Transverse colon (tissue), 4 donors: ENCODE results near the gene PCDHGA3. TPM values are rescaled to one million over a fixed set of nuclear protein-coding genes. Genes with fewer than 3 reads are reported as not detected.

Experiments used
- DNase-seq: peaks from one replicate; pipeline ENCODE4 v3.0.0-alpha.2; 2019
- H3K27ac ChIP-seq, 4 donors: fragments of 200-600 bp; sonication (generic); 2 replicates each; pipeline ENCODE4 v1.5.1; 2016 to 2018; ENCODE audit warnings: inconsistent platforms in 4 of 4
- H3K27me3 ChIP-seq: fragments of 200-600 bp; sonication (generic); 2 replicates; pipeline ENCODE4 v1.5.1; 2017; ENCODE audit warnings: inconsistent platforms
- H3K36me3 ChIP-seq, 4 donors: fragments of 200-600 bp; sonication (generic); 2 replicates each; pipeline ENCODE4 v1.5.1; 2017 to 2019; ENCODE audit warnings: inconsistent platforms in 4 of 4
- H3K4me1 ChIP-seq, 4 donors: fragments of 200-600 bp; sonication (generic); 2 replicates each; pipeline ENCODE4 v1.5.1; 2017 to 2020; ENCODE audit warnings: inconsistent platforms in 4 of 4
- H3K4me3 ChIP-seq, 4 donors: fragments of 200-600 bp; sonication (generic); 1 replicate in 1 of 4; 2 replicates in 3 of 4; pipeline versions ENCODE4 v1.5.1 to v1.6.1; 2017 to 2019; ENCODE audit warnings: inconsistent platforms in 4 of 4
- H3K9me3 ChIP-seq, 2 donors: fragments of 200-600 bp; sonication (generic); 2 replicates each; pipeline ENCODE4 v1.5.1; 2017 to 2019; ENCODE audit warnings: inconsistent platforms in 2 of 2
- EP300 ChIP-seq: sonication (generic); formaldehyde crosslinking; IDR thresholded peaks from one replicate; pipeline ENCODE4 v1.6.1; 2017; ENCODE audit warnings: antibody characterized with exemption, low read depth
- POLR2A ChIP-seq: fragments of 450-650 bp; IDR thresholded peaks from one replicate; pipeline ENCODE4 v1.6.1; 2016; ENCODE audit warnings: antibody characterized with exemption, mild to moderate bottlenecking, moderate library complexity
- POLR2AphosphoS5 ChIP-seq, 3 donors: sonication (generic); formaldehyde crosslinking; IDR thresholded peaks; one replicate each; pipeline ENCODE4 v1.6.1; 2016; ENCODE audit warnings: antibody characterized with exemption in 3 of 3
- WGBS, 2 donors: methylation state at CpG; one replicate each; pipeline ENCODE4 v1.1.5; 2018; ENCODE audit warnings: low coverage in 1 of 2; 5-methylcytosine and 5-hydroxymethylcytosine counted together
- in situ Hi-C, 4 donors: fragments of 200-750 bp; cut with MboI; loops; one replicate each; pipeline versions ENCODE4 v1.15.0 to v1.15.1; 2017; ENCODE audit warnings: low sequenced_read_pairs in 3 of 4, low pct_ligation_motif_present in 1 of 4, low pct_unique_long_range_greater_than_20kb in 1 of 4
- intact Hi-C: fragments of 100-400 bp; cut with DNase I; formaldehyde crosslinking; loops from one replicate; pipeline ENCODE4 v1.15.1; 2023; ENCODE audit warnings: low total_unique reads
- total RNA-seq, 4 donors: library from RNA; depleted of rRNA; stranded (reverse); fragments of >200 nt; gene quantifications; one replicate each; pipeline ENCODE4 v1.1.0, GENCODE V29; 2016
- TF ChIP-seq, protein P1 (sequence below), 5 experiments: fragments of 200-600 bp in 3 of 5; fragments of 450-650 bp in 2 of 5; sonication (generic) in 3 of 5; IDR thresholded peaks; 1 replicate in 2 of 5; 2 replicates in 3 of 5; pipeline ENCODE4 v1.5.1; 2016 to 2017; ENCODE audit warnings: antibody characterized with exemption in 5 of 5, inconsistent platforms in 3 of 5, mild to moderate bottlenecking in 2 of 5, moderate library complexity in 1 of 5

PCDHGA3 gene
- total RNA-seq, 4 donors from 2014 or later, result 0.55 to 4.9 (median 1.1) TPM

DNA sequence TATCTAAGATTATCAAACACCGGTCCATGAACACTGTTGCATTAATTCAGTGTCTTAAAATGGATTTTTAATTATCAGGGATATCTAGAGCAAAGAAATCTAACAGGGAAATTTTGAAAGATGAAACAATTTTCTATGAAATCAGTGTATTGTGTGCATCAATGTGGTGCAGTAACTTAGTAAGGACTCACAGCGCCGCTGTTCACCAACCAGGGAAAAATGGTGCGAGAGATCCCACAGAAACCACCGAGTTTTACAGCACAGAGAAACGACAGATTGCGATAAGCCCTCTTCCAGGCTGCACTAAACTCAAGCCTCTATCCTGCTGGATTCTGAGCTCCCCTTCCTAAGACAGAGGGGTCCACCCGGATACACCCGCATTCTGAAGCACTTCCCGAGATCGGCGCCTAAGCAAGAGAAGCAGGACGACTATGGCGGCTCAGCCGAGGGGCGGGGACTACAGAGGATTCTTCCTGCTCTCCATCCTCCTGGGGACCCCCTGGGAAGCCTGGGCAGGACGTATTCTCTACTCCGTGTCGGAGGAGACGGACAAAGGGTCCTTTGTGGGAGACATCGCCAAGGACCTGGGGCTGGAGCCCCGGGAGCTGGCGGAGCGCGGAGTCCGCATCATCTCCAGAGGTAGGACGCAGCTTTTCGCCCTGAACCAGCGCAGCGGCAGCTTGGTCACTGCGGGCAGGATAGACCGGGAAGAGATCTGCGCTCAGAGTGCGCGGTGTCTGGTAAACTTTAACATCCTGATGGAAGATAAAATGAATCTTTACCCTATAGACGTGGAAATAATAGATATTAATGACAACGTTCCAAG lies 39.1 kb downstream of the PCDHGA3 start, which contains the start of gene PCDHGA7:
Gene PCDHGA7, plus strand, starts transcription at position 274 of the 826 bp plus-strand sequence. Its CDS starts 158 bp downstream, at position 432.
- H3K36me3 ChIP-seq, result no peaks in the 10 kb centered on the region
- peaks cover 13% of the 10 kb centered on the region for H3K27me3 ChIP-seq
- no peak for TF ChIP-seq EP300
- no peak for TF ChIP-seq POLR2A
- TF ChIP-seq POLR2AphosphoS5 (IDR thresholded peaks at IDR 0.05), result no peak
- TF ChIP-seq, protein P1, sequence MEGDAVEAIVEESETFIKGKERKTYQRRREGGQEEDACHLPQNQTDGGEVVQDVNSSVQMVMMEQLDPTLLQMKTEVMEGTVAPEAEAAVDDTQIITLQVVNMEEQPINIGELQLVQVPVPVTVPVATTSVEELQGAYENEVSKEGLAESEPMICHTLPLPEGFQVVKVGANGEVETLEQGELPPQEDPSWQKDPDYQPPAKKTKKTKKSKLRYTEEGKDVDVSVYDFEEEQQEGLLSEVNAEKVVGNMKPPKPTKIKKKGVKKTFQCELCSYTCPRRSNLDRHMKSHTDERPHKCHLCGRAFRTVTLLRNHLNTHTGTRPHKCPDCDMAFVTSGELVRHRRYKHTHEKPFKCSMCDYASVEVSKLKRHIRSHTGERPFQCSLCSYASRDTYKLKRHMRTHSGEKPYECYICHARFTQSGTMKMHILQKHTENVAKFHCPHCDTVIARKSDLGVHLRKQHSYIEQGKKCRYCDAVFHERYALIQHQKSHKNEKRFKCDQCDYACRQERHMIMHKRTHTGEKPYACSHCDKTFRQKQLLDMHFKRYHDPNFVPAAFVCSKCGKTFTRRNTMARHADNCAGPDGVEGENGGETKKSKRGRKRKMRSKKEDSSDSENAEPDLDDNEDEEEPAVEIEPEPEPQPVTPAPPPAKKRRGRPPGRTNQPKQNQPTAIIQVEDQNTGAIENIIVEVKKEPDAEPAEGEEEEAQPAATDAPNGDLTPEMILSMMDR (IDR thresholded peaks at IDR 0.05), result no peak
- H3K4me3 ChIP-seq, result peak within 1 kb of the TSS in 1 of 4 donors; percentile 21
- H3K4me1 ChIP-seq, result no peaks in the 10 kb centered on the region
- DNase-seq, result no peak
- H3K9me3 ChIP-seq, result peaks cover 54 to 84% of the 10 kb centered on the region in 2 donors
- no peak within 1 kb of the TSS for H3K27ac ChIP-seq
- intact Hi-C loops (no loop called here), in situ Hi-C loops (loop anchor here in 1 of 4 donors (25.0 kb wide), 1 partner anchor 170 kb away; the partner anchor contains the start of genes PCDHB12, PCDHB13 and PCDHB14)
- 9 to 32% methylated on average over 7 to 37 of the region's 37 CpGs for WGBS, 2 donors

DNA sequence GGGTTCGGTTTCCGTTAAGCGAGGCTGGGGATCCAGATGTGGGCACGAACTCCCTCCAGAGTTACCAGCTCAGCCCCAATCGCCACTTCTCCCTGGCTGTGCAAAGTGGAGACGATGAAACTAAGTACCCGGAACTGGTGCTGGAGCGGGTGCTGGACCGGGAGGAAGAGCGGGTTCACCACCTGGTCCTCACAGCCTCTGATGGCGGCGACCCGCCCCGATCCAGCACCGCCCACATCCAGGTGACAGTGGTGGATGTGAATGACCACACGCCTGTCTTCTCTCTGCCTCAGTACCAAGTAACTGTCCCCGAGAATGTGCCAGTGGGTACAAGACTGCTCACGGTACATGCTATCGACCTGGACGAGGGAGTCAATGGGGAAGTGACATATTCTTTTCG lies 39.7 kb downstream of the PCDHGA3 start:
- Histone ChIP-seq H3K36me3 (no peaks in the 10 kb centered on the region), H3K27ac (no peak overlapping the region), H3K4me3 (no peak overlapping the region), H3K9me3 (peaks cover 51 to 79% of the 10 kb centered on the region in 2 donors), H3K4me1 (no peaks in the 10 kb centered on the region), H3K27me3 (peaks cover 13% of the 10 kb centered on the region)
- 50 to 67% methylated on average over 8 to 21 of the region's 21 CpGs for WGBS, 2 donors
- TF ChIP-seq EP300 (no peak), POLR2AphosphoS5 (IDR thresholded peaks at IDR 0.05) (no peak), POLR2A (no peak)
- TF ChIP-seq, protein P1 (IDR thresholded peaks at IDR 0.05), result no peak
- DNase-seq, result no peak
- intact Hi-C loops, result no loop called here
- in situ Hi-C loops, result loop anchor here in 1 of 4 donors (25.0 kb wide), 1 partner anchor 171 kb away; the partner anchor contains the start of genes PCDHB12, PCDHB13 and PCDHB14

- no peak for DNase-seq
- peaks cover 13% of the 10 kb centered on the region for H3K27me3 ChIP-seq
- WGBS, 2 donors, result 70 to 76% methylated on average over 2 to 42 of the region's 43 CpGs
- intact Hi-C loops (no loop called here), in situ Hi-C loops (loop anchor here in 1 of 4 donors (25.0 kb wide), 1 partner anchor 172 kb away; the partner anchor contains the start of genes PCDHB12, PCDHB13 and PCDHB14)
- no peaks in the 10 kb centered on the region for H3K4me1 ChIP-seq
- H3K36me3 ChIP-seq, result no peaks in the 10 kb centered on the region
- H3K9me3 ChIP-seq, result peaks cover 64 to 84% of the 10 kb centered on the region in 2 donors
- no peak overlapping the region for H3K4me3 ChIP-seq
- TF ChIP-seq POLR2A (no peak), EP300 (no peak), POLR2AphosphoS5 (IDR thresholded peaks at IDR 0.05) (no peak)
- TF ChIP-seq, protein P1 (IDR thresholded peaks at IDR 0.05), result no peak
- no peak overlapping the region for H3K27ac ChIP-seq
Observed at GRCh38 chr5:141384471-141385267, 41.0 kb downstream of the PCDHGA3 start.
